Stimulated activated CD8-positive, alpha-beta memory T cell treated with anti-CD3 and anti-CD28 coated beads, Interleukin-15, amount 100 ng/mL, for 48 hours (primary cell): ENCODE measurements around the gene PDK2.

Source experiments
- DNase-seq, 2 donors: peaks; one replicate each; pipeline ENCODE4 v3.0.0-alpha.2; 2020; ENCODE audit warnings: low read depth in 2 of 2

Gene PDK2

GRCh38 chr17:50135316-50136095, 40.4 kb downstream of the PDK2 start:
- DNase-seq, result no peak

- DNase-seq, result no peak
These were observed 41.0 kb downstream of the PDK2 start for GRCh38 chr17:50136096-50136687.

GRCh38 chr17:50137042-50137441, 41.9 kb downstream of the PDK2 start:
- no peak for DNase-seq

GRCh38 chr17:50139185-50139783, 44.1 kb downstream of the PDK2 start:
- no peak for DNase-seq

- peak; percentile 65 to 67 for DNase-seq
These were observed 45.1 kb downstream of the PDK2 start for GRCh38 chr17:50139950-50140885.

GRCh38 chr17:50141026-50141744, 46.0 kb downstream of the PDK2 start:
- DNase-seq, result no peak

- DNase-seq, result no peak
These were observed 46.6 kb downstream of the PDK2 start for GRCh38 chr17:50141745-50142110.

- DNase-seq, result no peak
These were observed 48.5 kb downstream of the PDK2 start for GRCh38 chr17:50143461-50144176.

- DNase-seq, result no peak
These were observed 49.2 kb downstream of the PDK2 start for GRCh38 chr17:50144355-50144754.

GRCh38 chr17:50144845-50145531, 49.8 kb downstream of the PDK2 start:
- no peak for DNase-seq

- no peak for DNase-seq
These were observed 50.5 kb downstream of the PDK2 start for GRCh38 chr17:50145532-50146229.

GRCh38 chr17:50146230-50146926, 51.2 kb downstream of the PDK2 start:
- DNase-seq, result no peak

GRCh38 chr17:50146927-50147665, 51.9 kb downstream of the PDK2 start:
- DNase-seq, result no peak

- DNase-seq, result no peak
These were observed 52.7 kb downstream of the PDK2 start for GRCh38 chr17:50147841-50148225.

GRCh38 chr17:50148226-50149090, 53.3 kb downstream of the PDK2 start:
- DNase-seq, result peak; percentile 71 to 74

- DNase-seq, result no peak
These were observed 53.9 kb downstream of the PDK2 start for GRCh38 chr17:50149091-50149416.
